LNCaP clone FGC (cell line): ENCODE results near the gene USP5.
A peak's percentile ranks its signal among the peaks of the same experiment; 100 is the strongest.

Experiments
- DNase-seq: peaks from one replicate; pipeline ENCODE4 v3.0.0-alpha.2; 2011; ENCODE audit warnings: low read depth
- H3K4me3 ChIP-seq: 2 replicates; pipeline ENCODE4 v1.5.1; 2011; ENCODE audit warnings: mild to moderate bottlenecking, low read depth, low read length, control low read depth
- CTCF ChIP-seq: IDR thresholded peaks from 2 replicates; pipeline ENCODE4 v1.5.1; 2012; ENCODE audit warnings: mild to moderate bottlenecking; ENCODE audit not compliant: control insufficient read depth, insufficient read depth; ENCODE audit errors: extremely low read depth

Gene USP5

GRCh38 chr12:6851153-6851920 lies 613 bp upstream of the USP5 start, which contains the start of gene CDCA3:
Gene CDCA3 (minus strand): TSS chr12:6851286. CDS start chr12:6850952, 334 bp downstream.
- H3K4me3 ChIP-seq, result peak within 1 kb of the TSS; percentile 88
- DNase-seq, result peak; percentile 98
- no peak for TF ChIP-seq CTCF

GRCh38 chr12:6852651-6853354 lies 853 bp downstream of the USP5 start:
- no peak for DNase-seq
- TF ChIP-seq CTCF, result no peak
- H3K4me3 ChIP-seq, result peak overlapping the region; percentile 88

GRCh38 chr12:6853626-6854025 lies 1.7 kb downstream of the USP5 start:
- H3K4me3 ChIP-seq, result peak overlapping the region; percentile 88
- TF ChIP-seq CTCF, result no peak
- DNase-seq, result no peak

- no peak for TF ChIP-seq CTCF
- H3K4me3 ChIP-seq, result peak overlapping the region; percentile 88
- no peak for DNase-seq
Observed at GRCh38 chr12:6854036-6854435, 2.1 kb downstream of the USP5 start.

- no peak for DNase-seq
- H3K4me3 ChIP-seq, result no peak overlapping the region
- no peak for TF ChIP-seq CTCF
Observed at GRCh38 chr12:6855322-6855721, 3.4 kb downstream of the USP5 start.

GRCh38 chr12:6858799-6859198 lies 6.8 kb downstream of the USP5 start:
- DNase-seq, result no peak
- TF ChIP-seq CTCF, result no peak
- H3K4me3 ChIP-seq, result no peak overlapping the region
